Pons (tissue), 1 donor: ENCODE results near the gene PHGDH.
"Not testable (repeated sequence)": the region's sequence is repeated elsewhere in the genome, so short reads cannot be mapped to it uniquely, and the experiment has no call there.

Experiments used
- DNase-seq: peaks from one replicate; pipeline ENCODE4 v3.0.0-alpha.2; 2016; ENCODE audit warnings: low spot score

The PHGDH gene

DNA sequence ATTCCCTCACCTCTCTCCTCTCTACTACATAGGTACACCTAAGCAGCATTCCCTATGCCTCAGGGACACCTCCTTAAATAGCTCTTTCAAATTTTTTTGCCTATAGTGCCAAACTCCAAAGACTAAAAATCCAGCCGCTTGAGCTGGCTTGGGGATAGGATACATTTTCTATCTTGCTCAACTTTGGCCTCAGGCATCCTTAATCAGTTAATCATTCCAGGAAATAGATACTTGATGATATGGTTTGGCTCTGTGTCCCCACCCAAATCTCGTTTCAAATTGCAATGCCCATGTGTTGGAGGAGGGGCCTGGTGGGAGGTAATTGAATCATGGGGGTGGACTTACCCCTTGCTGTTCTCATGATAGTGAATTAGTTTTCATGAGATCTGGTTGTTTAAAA lies 11.4 kb upstream of the PHGDH start:
- DNase-seq: no peak

DNA sequence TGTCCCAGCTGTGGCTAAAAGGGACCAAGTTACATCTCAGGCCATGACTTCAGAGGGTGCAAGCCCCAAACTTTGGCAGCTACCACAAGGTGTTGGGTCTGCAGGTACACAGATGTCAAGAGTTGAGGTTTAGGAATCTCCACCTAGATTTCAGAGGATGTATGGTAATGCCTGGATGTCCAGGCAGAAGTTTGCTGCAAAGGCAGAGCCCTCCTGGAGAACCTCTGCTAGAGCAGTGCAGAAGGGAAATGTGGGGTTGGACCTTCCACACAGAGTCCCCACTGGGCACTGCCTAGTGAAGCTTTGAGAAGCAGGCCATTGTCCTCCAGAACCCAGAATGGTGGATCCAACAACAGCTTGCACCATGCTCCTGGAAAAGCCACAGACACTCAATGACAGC lies 10.1 kb upstream of the PHGDH start:
- DNase-seq: no peak

DNA sequence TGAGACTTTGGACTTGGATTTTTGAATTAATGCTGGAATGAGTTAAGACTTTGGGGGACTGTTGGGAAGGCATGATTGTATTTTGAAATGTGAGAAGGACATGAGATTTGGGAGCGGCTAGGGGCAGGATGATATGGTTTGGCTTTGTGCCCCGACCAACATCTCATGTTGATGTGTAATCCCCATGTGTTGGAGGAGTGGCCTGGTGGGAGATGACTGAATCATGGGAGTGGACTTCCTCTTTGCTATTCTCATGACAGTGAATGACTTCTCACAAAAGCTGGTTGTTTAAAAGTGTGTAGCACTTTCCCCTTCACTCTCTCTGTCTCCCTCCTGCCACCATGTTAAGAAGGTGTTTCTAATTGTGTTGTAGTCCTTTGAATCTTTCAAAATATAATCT lies 9.3 kb upstream of the PHGDH start:
- no peak for DNase-seq

- no peak for DNase-seq
These were observed 7.9 kb upstream of the PHGDH start for GRCh38 chr1:119703666-119704450.

GRCh38 chr1:119706599-119706998 lies 5.1 kb upstream of the PHGDH start:
- not testable (repeated sequence) for DNase-seq

DNA sequence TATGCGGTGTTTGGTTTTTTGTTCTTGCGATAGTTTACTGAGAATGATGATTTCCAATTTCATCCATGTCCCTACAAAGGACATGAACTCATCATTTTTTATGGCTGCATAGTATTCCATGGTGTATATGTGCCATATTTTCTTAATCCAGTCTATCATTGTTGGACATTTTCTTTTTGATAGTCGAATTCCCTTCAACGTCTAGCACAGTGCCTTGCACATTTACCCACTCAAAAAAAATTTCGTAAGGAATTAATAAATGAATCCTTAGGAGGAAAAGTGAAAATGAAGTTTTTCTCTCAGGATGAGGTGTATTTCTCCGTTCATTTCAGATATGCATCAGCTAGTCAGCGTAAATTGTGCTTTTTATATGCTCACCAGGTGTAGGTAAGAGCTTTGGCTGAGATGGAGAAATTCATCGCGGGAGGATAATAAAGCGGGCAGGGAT lies 354 bp upstream of the PHGDH start:
- DNase-seq: not testable (repeated sequence)

GRCh38 chr1:119712342-119713038 lies 756 bp downstream of the PHGDH start:
- no peak for DNase-seq

GRCh38 chr1:119713039-119713748 lies 1.5 kb downstream of the PHGDH start:
- peak; percentile 75 for DNase-seq

- peak; percentile 67 for DNase-seq
These were observed 2.2 kb downstream of the PHGDH start for GRCh38 chr1:119713749-119714456.

- no peak for DNase-seq
These were observed 2.8 kb downstream of the PHGDH start for GRCh38 chr1:119714583-119714982.

GRCh38 chr1:119715542-119715941 lies 3.8 kb downstream of the PHGDH start:
- peak; percentile 73 for DNase-seq

DNA sequence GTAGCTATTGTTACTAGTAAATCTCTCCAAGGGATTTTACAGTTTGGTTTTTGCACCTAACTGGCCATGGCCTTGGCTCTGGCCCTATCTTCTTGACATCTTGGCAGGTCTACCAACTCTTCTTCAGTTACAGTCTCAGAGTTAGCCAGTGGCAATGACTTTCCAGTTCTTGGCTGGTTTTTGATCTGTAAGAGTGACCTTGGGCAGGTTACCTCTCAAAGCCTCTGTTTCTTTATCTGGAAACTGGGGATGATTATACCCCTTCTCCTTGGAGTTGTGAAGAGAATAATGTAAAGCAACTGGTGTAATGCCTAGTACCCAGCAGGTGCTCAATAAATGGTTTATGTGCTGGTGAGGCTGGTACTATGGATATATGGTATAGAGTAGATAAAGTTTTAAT lies 6.7 kb downstream of the PHGDH start:
- no peak for DNase-seq

DNA sequence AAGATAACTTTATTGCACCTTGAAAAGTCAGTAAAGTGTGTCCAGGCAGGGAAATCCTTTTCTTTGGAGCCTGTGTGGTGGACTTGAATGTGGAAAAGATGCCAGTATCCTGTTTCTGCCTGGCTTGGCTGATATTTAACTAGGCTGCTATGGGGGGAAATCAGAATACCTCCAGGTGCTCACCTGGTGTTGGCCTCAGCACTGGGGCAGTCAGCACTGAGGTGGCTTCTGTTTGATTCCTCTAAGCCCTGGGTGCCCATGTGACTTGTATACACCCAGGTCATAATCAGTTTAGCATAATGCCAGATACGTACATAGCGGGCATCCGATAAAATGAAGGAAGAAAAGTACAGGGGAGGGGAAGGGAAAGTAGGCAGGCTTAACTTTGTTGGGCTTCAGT lies 7.2 kb downstream of the PHGDH start:
- DNase-seq: no peak

DNA sequence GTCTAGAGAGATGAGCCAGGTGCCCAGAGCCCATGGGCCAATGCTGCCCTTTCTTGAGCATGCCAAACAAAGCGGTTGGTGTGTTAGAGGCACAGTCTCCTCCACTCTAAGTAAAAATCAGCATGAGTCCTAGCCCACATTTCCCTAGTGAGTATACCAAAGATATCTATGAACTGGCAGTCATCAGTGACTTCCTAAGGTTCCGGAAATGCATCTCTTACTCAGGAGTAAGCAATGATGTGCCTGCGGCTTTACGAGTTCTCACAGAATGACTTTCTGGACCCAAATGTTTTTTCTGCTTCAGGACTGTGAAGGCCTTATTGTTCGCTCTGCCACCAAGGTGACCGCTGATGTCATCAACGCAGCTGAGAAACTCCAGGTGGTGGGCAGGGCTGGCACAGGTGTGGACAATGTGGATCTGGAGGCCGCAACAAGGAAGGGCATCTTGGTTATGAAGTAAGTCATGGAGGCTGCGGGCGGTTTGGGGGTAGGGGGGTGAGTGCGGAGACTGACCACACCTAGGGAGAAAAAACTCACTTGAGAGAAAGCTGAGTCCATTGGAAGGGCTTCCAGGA lies 9.2 kb downstream of the PHGDH start:
- no peak for DNase-seq

- DNase-seq: no peak
These were observed 10.2 kb downstream of the PHGDH start for GRCh38 chr1:119721896-119722295.

DNA sequence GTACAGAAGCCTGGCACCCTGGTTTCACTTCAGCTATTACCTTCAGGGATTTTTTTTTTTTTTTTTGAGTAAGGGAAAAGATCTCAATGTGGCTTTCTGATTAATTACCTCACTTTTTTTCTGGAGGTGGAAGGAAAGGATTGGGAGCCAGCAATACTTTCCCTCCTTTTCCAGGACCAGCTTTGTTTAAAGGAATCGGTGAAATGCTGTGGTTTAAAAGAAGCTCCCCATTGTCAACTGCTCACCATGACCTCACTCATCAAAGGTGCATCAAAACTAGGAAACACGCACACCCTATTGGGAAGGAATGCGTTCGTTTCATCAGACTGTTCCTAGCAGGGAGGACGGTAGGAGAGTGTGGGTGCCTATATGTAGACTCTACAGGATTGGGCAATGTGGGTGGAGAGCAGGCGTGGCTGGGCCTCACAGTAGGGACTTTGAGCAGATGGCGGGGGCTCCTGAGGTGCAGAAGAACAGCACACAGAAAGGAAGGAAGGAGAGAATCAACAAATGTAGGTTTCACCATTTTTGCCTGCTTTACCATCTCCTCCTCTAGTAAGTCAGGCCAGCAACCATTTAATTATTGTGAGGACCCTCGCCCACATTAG lies 13.0 kb downstream of the PHGDH start:
- DNase-seq: no peak

DNA sequence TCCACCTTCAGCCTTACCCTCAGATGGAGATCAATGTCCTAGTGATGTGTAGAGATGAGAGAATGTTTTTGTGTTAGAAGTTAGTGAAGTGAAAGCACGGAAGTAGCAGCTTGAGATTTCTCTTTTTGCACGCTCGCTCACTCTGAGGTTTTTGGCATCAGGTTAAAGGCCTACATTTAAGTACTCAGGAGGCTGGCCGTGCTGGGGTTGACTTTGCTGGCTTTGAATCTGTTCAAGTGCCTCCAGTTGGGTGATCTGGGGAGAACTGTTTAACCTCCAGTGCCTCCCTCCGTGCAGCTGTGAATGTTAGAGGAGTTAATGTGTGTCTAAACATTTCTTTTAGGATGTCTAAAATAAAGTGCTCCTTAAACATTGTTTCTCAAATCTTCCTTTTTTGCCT lies 13.9 kb downstream of the PHGDH start:
- no peak for DNase-seq

DNA sequence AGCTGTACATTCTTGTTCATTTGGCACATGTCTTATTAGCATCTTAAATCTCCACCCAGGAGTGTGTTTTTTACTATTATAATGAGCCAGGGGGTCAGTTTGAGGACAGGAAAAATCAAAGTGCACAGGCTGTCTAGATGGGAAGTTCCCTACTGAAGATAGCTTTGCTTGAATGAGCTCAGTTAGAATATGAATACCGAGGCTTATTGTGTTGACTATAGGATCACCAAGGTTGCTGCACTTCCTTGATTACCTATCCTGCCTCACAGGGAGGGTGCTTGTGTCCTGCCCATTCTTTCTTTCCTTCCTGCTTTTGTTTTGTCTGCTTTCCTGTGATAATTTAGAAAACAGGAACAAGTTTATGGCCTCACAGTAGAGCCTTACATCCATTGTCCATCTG lies 16.3 kb downstream of the PHGDH start:
- no peak for DNase-seq

DNA sequence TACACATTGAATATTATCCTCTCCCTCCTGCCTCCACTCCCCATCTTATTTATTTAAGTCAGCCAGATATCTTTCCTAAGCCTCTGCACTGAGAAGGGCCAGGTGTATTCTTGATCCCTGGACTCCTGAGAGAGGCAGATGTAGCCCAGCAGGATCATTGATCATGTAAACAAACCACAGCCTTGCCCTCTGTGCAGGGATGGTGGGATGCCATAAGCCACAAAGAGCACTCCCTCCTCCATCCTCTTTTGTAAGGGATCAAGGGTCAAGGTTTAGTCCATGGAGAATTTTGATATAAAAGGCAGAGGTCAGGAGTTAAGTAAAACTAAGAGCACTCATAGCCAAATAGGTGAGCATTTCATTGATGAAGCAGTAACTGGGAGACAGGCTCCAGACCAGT lies 17.3 kb downstream of the PHGDH start:
- DNase-seq: no peak

- DNase-seq: no peak
These were observed 19.3 kb downstream of the PHGDH start for GRCh38 chr1:119731060-119731459.

GRCh38 chr1:119731741-119732430 lies 20.2 kb downstream of the PHGDH start:
- no peak for DNase-seq
